MM.1S (cell line): ENCODE measurements around the gene WNK1.

Experiments
- DNase-seq: peaks from one replicate; pipeline ENCODE4 v3.0.0-alpha.2; 2015
- H2AFZ ChIP-seq: fragments of 300-600 bp; sonication (generic); 2 replicates; pipeline ENCODE4 v1.6.0; 2016; ENCODE audit warnings: antibody characterized with exemption, low read length
- H3F3A ChIP-seq: fragments of 300-600 bp; sonication (generic); 2 replicates; pipeline ENCODE4 v1.6.1; 2016; ENCODE audit warnings: mild to moderate bottlenecking, antibody characterized with exemption, low read length, moderate library complexity, mixed read lengths; ENCODE audit not compliant: insufficient read depth
- H3K27ac ChIP-seq: fragments of 300-600 bp; sonication (generic); 2 replicates; pipeline ENCODE4 v1.5.1; 2016; ENCODE audit warnings: mild to moderate bottlenecking, low read length
- H3K27me3 ChIP-seq: fragments of 300-600 bp; sonication (generic); replicated peaks from 2 replicates; pipeline ENCODE4 v1.6.0; 2016; ENCODE audit warnings: low read length; ENCODE audit not compliant: insufficient read depth
- H3K36me3 ChIP-seq: fragments of 300-600 bp; sonication (generic); replicated peaks from 2 replicates; pipeline ENCODE4 v1.6.1; 2016; ENCODE audit warnings: mild to moderate bottlenecking, low read length, mixed read lengths; ENCODE audit not compliant: insufficient read depth
- H3K4me1 ChIP-seq: fragments of 300-600 bp; sonication (generic); 2 replicates; pipeline ENCODE4 v1.6.1; 2016; ENCODE audit warnings: low read length, mixed read lengths
- H3K4me2 ChIP-seq: fragments of 300-600 bp; sonication (generic); 2 replicates; pipeline ENCODE4 v1.6.0; 2016; ENCODE audit warnings: low read depth, low read length
- H3K4me3 ChIP-seq: fragments of 300-600 bp; sonication (generic); 2 replicates; pipeline ENCODE4 v1.5.1; 2016; ENCODE audit warnings: low read length, mixed read lengths
- H3K79me2 ChIP-seq: fragments of 300-600 bp; sonication (generic); 2 replicates; pipeline ENCODE4 v1.6.1; 2016; ENCODE audit warnings: mixed run types, low read length, mixed read lengths
- H3K9ac ChIP-seq: fragments of 300-600 bp; sonication (generic); 2 replicates; pipeline ENCODE4 v1.6.1; 2016; ENCODE audit warnings: low read length, mixed read lengths
- H3K9me2 ChIP-seq: fragments of 300-600 bp; sonication (generic); replicated peaks from 2 replicates; pipeline ENCODE4 v1.6.1; 2016; ENCODE audit warnings: mild to moderate bottlenecking, low read length, mixed read lengths; ENCODE audit not compliant: insufficient read depth
- H3K9me3 ChIP-seq: fragments of 300-600 bp; sonication (generic); replicated peaks from 2 replicates; pipeline ENCODE4 v1.6.1; 2016; ENCODE audit warnings: mild to moderate bottlenecking, low read length, mixed read lengths; ENCODE audit not compliant: insufficient read depth
- H4K20me1 ChIP-seq: fragments of 300-600 bp; sonication (generic); 2 replicates; pipeline ENCODE4 v1.6.1; 2016; ENCODE audit warnings: mild to moderate bottlenecking, low read length, moderate library complexity, mixed read lengths; ENCODE audit not compliant: insufficient read depth
- EZH2 ChIP-seq: fragments of 300-600 bp; sonication (generic); optimal IDR thresholded peaks from 2 replicates; pipeline ENCODE3; 2017; ENCODE audit warnings: low read depth, mild to moderate bottlenecking, antibody characterized with exemption, low read length, mixed read lengths
- EZH2phosphoT487 ChIP-seq: fragments of 300-600 bp; sonication (generic); IDR thresholded peaks from 2 replicates; pipeline ENCODE4 v1.6.1; 2018; ENCODE audit warnings: antibody characterized with exemption, low read length
- TF ChIP-seq, protein P1 (sequence below): fragments of 300-600 bp; sonication (generic); IDR thresholded peaks from 2 replicates; pipeline ENCODE4 v1.5.1; 2016; ENCODE audit warnings: antibody characterized with exemption, low read length, mixed read lengths

WNK1 gene

DNA sequence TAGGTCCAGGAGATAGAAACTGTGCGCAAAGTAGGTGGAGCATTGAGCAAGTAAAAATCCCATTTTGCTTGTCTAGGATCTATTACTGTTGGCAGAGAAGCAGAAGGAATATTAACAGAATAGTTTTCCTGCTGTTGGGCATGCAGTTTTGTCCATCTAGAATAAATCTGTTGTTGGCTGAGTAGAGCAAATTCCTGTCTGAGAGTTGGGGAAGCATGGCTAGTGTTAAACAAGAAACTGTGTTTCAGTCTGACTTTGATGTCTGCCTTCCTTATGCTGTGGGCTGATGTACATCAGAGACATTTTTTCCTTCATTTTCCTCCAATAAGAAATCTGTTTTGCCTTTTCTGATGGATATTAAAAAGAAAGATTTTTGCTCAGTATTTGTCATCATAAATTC is 99.0 kb downstream of the WNK1 start:
- Histone ChIP-seq H3K4me1 (no peaks in the 10 kb centered on the region), H3K9me3 (no peaks in the 10 kb centered on the region), H3F3A (no peaks in the 10 kb centered on the region; the same call in none of the 2 replicates), H3K9me2 (no peaks in the 10 kb centered on the region), H3K27ac (no peak overlapping the region), H3K4me2 (no peak overlapping the region), H3K79me2 (peaks cover 34% of the 10 kb centered on the region), H3K9ac (no peak overlapping the region), H3K4me3 (no peak overlapping the region), H3K27me3 (no peaks in the 10 kb centered on the region), H3K36me3 (no peaks in the 10 kb centered on the region), H4K20me1 (no peaks in the 10 kb centered on the region), H2AFZ (no peak overlapping the region)
- no peak for DNase-seq
- no peak for TF ChIP-seq EZH2
- TF ChIP-seq, protein P1, sequence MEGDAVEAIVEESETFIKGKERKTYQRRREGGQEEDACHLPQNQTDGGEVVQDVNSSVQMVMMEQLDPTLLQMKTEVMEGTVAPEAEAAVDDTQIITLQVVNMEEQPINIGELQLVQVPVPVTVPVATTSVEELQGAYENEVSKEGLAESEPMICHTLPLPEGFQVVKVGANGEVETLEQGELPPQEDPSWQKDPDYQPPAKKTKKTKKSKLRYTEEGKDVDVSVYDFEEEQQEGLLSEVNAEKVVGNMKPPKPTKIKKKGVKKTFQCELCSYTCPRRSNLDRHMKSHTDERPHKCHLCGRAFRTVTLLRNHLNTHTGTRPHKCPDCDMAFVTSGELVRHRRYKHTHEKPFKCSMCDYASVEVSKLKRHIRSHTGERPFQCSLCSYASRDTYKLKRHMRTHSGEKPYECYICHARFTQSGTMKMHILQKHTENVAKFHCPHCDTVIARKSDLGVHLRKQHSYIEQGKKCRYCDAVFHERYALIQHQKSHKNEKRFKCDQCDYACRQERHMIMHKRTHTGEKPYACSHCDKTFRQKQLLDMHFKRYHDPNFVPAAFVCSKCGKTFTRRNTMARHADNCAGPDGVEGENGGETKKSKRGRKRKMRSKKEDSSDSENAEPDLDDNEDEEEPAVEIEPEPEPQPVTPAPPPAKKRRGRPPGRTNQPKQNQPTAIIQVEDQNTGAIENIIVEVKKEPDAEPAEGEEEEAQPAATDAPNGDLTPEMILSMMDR = no peak
- TF ChIP-seq EZH2phosphoT487 = no peak

DNA sequence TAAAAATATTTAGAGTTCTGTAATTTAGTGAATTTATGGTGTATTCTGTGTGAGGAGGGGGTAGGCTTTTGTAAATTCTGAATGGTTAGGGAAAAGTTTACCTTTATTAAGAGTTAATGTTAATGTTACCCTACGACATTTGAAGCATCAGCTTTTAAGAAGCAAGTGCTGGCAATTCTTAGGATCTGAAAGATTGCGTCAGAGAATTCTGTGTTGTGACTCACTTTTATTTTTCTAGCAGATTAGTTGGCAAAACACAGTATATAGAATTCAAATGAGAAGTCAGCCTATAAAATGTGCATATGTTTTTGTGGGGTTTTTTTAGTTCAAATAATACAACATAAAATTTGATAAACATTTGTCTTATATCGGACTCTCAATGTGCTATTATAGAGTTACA is 99.5 kb downstream of the WNK1 start:
- Histone ChIP-seq H3K36me3 (no peaks in the 10 kb centered on the region), H3K4me3 (no peak overlapping the region), H3K4me2 (no peak overlapping the region), H3K9me2 (no peaks in the 10 kb centered on the region), H3K79me2 (peaks cover 34% of the 10 kb centered on the region), H3F3A (no peaks in the 10 kb centered on the region; the same call in none of the 2 replicates), H3K4me1 (no peaks in the 10 kb centered on the region), H3K27me3 (no peaks in the 10 kb centered on the region), H2AFZ (no peak overlapping the region), H3K27ac (no peak overlapping the region), H4K20me1 (no peaks in the 10 kb centered on the region), H3K9me3 (no peaks in the 10 kb centered on the region), H3K9ac (no peak overlapping the region)
- no peak for DNase-seq
- TF ChIP-seq, protein P1 = no peak
- TF ChIP-seq EZH2 (no peak), EZH2phosphoT487 (no peak)

DNA sequence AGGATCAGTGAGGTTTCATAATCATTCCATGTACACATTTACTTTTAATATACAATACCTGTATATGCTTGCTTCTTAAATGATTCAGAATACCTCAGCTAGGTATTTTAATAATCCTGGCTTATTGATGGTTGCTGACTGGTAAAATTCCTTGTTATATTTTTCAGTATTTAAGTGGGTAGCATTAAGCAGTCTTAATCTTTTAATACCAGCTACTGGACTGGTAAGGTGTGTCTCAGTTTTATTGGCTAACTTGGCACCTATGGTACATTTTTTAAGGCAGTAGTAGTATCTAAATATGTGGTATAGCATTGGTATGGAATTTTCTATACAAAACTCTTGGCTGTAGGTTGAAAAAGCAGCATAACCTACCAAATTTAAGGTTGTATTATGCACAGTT is 100.5 kb downstream of the WNK1 start:
- no peaks in the 10 kb centered on the region for H3K9me3 ChIP-seq
- no peak overlapping the region for H3K27ac ChIP-seq
- no peaks in the 10 kb centered on the region for H3K9me2 ChIP-seq
- no peaks in the 10 kb centered on the region for H3K27me3 ChIP-seq
- H3K4me3 ChIP-seq = no peak overlapping the region
- no peaks in the 10 kb centered on the region; the same call in 1 of the 2 replicates for H3K36me3 ChIP-seq
- peaks cover 5% of the 10 kb centered on the region; the same call in 1 of the 2 replicates for H3K4me1 ChIP-seq
- no peaks in the 10 kb centered on the region; the same call in none of the 2 replicates for H3F3A ChIP-seq
- H3K79me2 ChIP-seq = peaks cover 34% of the 10 kb centered on the region
- TF ChIP-seq, protein P1 = no peak
- TF ChIP-seq EZH2phosphoT487 (no peak), EZH2 (no peak)
- no peak for DNase-seq
- no peaks in the 10 kb centered on the region for H4K20me1 ChIP-seq
- H2AFZ ChIP-seq = no peak overlapping the region
- no peak overlapping the region for H3K4me2 ChIP-seq
- H3K9ac ChIP-seq = no peak overlapping the region
